ENCODE measurements around the gene GGN.
"Not testable (repeated sequence)": the region's sequence is repeated elsewhere in the genome, so short reads cannot be mapped to it uniquely, and the experiment has no call there.

The GGN gene, protein sequence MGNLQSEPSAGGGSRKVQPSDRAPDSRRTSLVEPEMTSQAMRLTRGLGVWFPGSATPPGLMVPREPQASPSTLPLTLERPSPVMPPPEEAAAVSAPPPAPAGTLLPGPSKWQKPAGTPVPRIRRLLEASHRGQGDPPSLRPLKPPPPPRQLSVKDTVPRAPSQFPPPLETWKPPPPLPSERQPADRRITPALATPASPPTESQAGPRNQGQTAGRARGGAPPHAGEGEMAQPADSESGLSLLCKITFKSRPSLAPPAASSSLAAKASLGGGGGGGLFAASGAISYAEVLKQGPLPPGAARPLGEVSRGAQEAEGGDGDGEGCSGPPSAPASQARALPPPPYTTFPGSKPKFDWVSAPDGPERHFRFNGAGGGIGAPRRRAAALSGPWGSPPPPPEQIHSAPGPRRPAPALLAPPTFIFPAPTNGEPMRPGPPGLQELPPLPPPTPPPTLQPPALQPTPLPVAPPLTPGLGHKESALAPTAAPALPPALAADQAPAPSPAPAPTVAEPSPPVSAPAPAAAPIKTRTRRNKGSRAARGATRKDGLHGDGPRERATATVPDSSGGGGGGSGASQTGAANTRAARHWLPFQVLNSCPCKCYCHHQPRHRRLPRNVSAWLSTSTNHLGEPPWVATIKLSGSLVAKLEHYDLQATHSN

DNA sequence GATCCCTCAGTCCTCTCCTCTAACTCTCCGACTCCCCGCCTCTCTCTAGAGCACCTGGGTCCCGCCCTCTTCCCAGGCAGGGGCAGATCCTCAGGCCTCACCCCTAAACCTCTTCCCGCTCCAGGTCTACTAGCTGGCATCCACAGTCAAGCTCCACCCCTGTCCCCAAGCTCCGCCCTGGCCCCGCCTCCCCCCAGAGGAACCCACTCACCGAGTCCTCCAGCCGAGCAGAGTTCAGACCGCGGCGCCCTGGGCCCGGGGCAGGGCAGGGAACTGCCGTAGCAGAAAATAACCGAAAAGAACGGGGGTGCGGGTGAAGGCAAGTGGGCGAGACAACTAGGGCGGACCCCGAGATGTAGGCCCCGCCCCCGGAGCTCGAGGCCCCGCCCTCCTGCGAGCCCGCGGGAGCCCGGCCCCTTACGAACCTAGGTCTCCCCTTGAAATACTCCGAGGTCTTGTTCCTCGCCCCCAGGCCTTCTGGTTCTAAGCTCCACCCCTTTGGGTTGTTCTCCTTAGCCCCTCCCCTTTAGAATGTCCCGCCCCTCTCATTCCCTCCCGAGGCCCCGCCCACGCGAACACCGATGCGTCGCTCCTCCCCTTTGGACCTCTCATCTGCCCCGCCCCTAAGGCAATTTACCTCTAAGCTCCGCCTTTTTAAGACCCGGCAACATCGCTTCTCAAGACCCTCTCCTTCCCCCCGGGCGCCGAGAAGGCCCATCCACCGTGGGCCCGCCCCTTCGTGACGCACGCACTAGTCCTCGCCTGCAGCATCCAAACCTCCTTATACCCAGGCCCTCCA lies at the start of gene GGN:
Gene GGN, minus strand, starts transcription at position 485 of the 799 bp plus-strand sequence. CDS start 773 bp downstream, outside the sequence.
- Histone ChIP-seq H3K4me3 (ENCODE audit: low read depth, low read length) (peak within 1 kb of the TSS; percentile 97), H3K36me3 (ENCODE audit: control insufficient read depth, insufficient read depth, low read length) (peaks cover 26% of the 10 kb centered on the region), H3K27me3 (ENCODE audit: control insufficient read depth, insufficient read depth, low read length) (peaks cover 12% of the 10 kb centered on the region; the same call in 1 of the 2 replicates), H3K9me3 (ENCODE audit: control insufficient read depth, insufficient read depth, low read depth, low read length) (no peaks in the 10 kb centered on the region), H3K27ac (ENCODE audit: low read depth, low read length) (peak within 1 kb of the TSS; percentile 51), H3K4me1 (ENCODE audit: control insufficient read depth, insufficient read depth, low read length) (peaks cover 25% of the 10 kb centered on the region), H3K9ac (ENCODE audit: low read length) (peak within 1 kb of the TSS; percentile 81)

- Histone ChIP-seq H3K36me3 (ENCODE audit: control insufficient read depth, insufficient read depth, low read length) (no peaks in the 10 kb centered on the region), H3K27ac (ENCODE audit: low read depth, low read length) (no peak overlapping the region), H3K27me3 (ENCODE audit: control insufficient read depth, insufficient read depth, low read length) (no peaks in the 10 kb centered on the region; the same call in 1 of the 2 replicates), H3K4me3 (ENCODE audit: low read depth, low read length) (no peak overlapping the region), H3K4me1 (ENCODE audit: control insufficient read depth, insufficient read depth, low read length) (peaks cover 16% of the 10 kb centered on the region), H3K9ac (ENCODE audit: low read length) (no peak overlapping the region), H3K9me3 (ENCODE audit: control insufficient read depth, insufficient read depth, low read depth, low read length) (no peaks in the 10 kb centered on the region)
These were observed 49.5 kb upstream of the GGN start for GRCh38 chr19:38437295-38437694.

DNA sequence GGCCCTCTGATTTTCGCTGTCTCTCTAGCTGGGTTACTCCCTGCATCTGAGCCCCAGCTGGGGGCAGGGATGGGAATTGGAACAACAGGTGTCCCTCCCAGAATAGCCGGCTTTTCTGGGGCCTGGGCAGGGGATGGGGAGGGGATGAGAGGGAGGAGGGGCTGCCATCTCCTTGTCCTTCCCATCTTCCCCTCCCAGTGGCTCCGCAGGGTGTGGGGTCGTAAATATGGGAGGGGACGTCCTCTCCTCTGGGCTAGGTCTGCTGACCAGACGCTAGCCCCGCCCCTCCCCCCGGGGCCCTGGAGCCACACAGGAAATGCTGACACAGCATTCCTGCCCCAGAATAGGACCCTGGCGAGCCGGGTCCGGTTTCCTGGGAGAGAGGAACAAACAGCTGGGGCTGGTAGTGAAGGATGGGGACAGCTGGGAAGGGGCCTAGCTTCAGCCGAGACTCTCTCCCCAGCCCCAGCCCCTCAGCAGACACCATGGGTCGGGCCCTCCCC lies 46.8 kb upstream of the GGN start:
- Histone ChIP-seq H3K27me3 (ENCODE audit: control insufficient read depth, insufficient read depth, low read length) (no peaks in the 10 kb centered on the region; the same call in 1 of the 2 replicates), H3K27ac (ENCODE audit: low read depth, low read length) (peak overlapping the region; percentile 60), H3K4me3 (ENCODE audit: low read depth, low read length) (peak overlapping the region; percentile 61), H3K36me3 (ENCODE audit: control insufficient read depth, insufficient read depth, low read length) (no peaks in the 10 kb centered on the region), H3K9ac (ENCODE audit: low read length) (no peak overlapping the region), H3K4me1 (ENCODE audit: control insufficient read depth, insufficient read depth, low read length) (peaks cover 13% of the 10 kb centered on the region), H3K9me3 (ENCODE audit: control insufficient read depth, insufficient read depth, low read depth, low read length) (no peaks in the 10 kb centered on the region)

GRCh38 chr19:38433268-38433733 lies 45.5 kb upstream of the GGN start, which contains the start of gene RYR1:
Gene RYR1, plus strand, starts transcription at chr19:38433691. Its CDS starts 139 bp downstream, at chr19:38433830.
- Histone ChIP-seq H3K36me3 (ENCODE audit: control insufficient read depth, insufficient read depth, low read length) (no peaks in the 10 kb centered on the region), H3K9ac (ENCODE audit: low read length) (no peak within 1 kb of the TSS), H3K4me3 (ENCODE audit: low read depth, low read length) (peak within 1 kb of the TSS; percentile 61), H3K27ac (ENCODE audit: low read depth, low read length) (no peak within 1 kb of the TSS), H3K9me3 (ENCODE audit: control insufficient read depth, insufficient read depth, low read depth, low read length) (no peaks in the 10 kb centered on the region), H3K27me3 (ENCODE audit: control insufficient read depth, insufficient read depth, low read length) (no peaks in the 10 kb centered on the region; the same call in 1 of the 2 replicates), H3K4me1 (ENCODE audit: control insufficient read depth, insufficient read depth, low read length) (peaks cover 13% of the 10 kb centered on the region)

DNA sequence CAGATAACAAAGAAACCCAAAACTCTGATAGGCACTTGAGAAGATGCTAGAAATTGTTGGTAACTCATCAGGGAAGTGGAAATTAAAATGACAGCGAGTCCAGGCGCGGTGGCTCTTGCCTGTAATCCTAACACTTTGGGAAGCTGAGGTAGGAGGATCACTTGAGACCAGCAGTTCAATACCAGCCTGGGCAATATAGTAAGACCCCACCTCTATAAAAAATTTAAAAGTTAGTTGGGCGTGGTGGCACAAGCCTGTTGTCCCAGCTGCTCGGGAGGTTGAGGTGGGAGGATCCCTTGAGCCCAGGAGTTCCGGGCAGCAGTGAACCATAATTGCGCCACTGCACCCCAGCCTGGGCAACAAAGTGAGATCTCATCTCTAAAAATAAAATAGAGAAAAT lies 43.1 kb upstream of the GGN start:
- Histone ChIP-seq H3K27ac (ENCODE audit: low read depth, low read length) (no peak overlapping the region), H3K4me1 (ENCODE audit: control insufficient read depth, insufficient read depth, low read length) (peaks cover 19% of the 10 kb centered on the region), H3K9ac (ENCODE audit: low read length) (no peak overlapping the region), H3K4me3 (ENCODE audit: low read depth, low read length) (no peak overlapping the region), H3K9me3 (ENCODE audit: control insufficient read depth, insufficient read depth, low read depth, low read length) (no peaks in the 10 kb centered on the region), H3K36me3 (ENCODE audit: control insufficient read depth, insufficient read depth, low read length) (no peaks in the 10 kb centered on the region), H3K27me3 (ENCODE audit: control insufficient read depth, insufficient read depth, low read length) (no peaks in the 10 kb centered on the region; the same call in 1 of the 2 replicates)

DNA sequence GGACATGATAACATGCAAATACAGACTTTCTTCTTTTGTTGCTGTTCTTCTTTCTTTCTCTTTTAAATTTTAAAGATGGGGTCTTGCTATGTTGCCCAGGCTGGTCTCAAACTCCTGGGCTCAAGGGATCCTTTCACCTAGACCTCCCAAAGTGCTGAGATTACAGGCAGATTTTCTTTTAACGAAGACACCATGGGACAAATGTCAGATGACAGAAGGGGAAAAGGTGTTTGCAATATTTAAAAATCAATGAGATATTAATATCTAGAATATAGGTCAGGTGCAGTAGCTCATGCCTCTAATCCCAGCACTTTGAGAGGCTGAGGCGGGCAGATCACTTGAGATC lies 42.0 kb upstream of the GGN start:
- Histone ChIP-seq H3K27ac (ENCODE audit: low read depth, low read length) (no peak overlapping the region), H3K4me1 (ENCODE audit: control insufficient read depth, insufficient read depth, low read length) (peaks cover 21% of the 10 kb centered on the region), H3K9ac (ENCODE audit: low read length) (no peak overlapping the region), H3K9me3 (ENCODE audit: control insufficient read depth, insufficient read depth, low read depth, low read length) (no peaks in the 10 kb centered on the region), H3K4me3 (ENCODE audit: low read depth, low read length) (no peak overlapping the region), H3K36me3 (ENCODE audit: control insufficient read depth, insufficient read depth, low read length) (no peaks in the 10 kb centered on the region), H3K27me3 (ENCODE audit: control insufficient read depth, insufficient read depth, low read length) (no peaks in the 10 kb centered on the region; the same call in 1 of the 2 replicates)

DNA sequence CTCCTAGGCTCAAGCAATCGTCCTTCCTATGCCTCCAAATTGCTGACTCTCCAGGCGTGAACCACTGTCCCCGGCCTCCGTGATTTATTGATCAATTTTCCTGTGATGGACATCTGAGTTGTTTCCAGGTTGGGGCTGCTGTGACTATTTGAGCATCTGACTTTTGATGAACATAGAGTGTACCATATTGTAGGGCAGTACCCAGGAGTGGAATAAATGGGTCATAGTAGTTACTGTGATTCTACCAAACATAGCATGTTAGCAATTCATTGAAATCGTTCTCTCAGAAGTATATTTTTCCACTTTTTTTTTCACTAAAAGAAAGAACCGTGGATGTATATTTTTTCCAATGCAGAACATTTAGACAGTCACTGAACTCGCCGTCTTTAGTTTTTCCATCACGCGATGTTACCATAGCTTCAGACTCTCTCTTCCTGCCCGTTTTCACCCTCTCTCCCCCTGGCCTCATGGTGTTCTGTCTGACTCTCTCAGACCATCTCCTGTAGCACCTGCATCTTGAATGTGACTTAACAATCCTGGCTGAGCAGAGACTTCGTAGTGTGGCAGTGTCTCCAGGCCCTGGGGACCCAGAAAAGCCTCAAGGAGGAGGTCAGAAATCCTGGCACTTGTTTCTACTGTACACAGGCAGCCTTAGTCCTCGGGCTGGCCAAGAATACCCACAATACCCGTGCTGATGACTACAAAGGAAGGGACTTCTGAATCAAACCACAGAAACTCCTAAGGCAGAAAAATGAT lies 41.4 kb upstream of the GGN start:
- Histone ChIP-seq H3K4me1 (ENCODE audit: control insufficient read depth, insufficient read depth, low read length) (peaks cover 18% of the 10 kb centered on the region), H3K9me3 (ENCODE audit: control insufficient read depth, insufficient read depth, low read depth, low read length) (no peaks in the 10 kb centered on the region), H3K4me3 (ENCODE audit: low read depth, low read length) (no peak overlapping the region), H3K27me3 (ENCODE audit: control insufficient read depth, insufficient read depth, low read length) (no peaks in the 10 kb centered on the region; the same call in 1 of the 2 replicates), H3K9ac (ENCODE audit: low read length) (no peak overlapping the region), H3K27ac (ENCODE audit: low read depth, low read length) (no peak overlapping the region), H3K36me3 (ENCODE audit: control insufficient read depth, insufficient read depth, low read length) (no peaks in the 10 kb centered on the region)

- H3K36me3 ChIP-seq (ENCODE audit: control insufficient read depth, insufficient read depth, low read length); H3K9ac ChIP-seq (ENCODE audit: low read length); H3K9me3 ChIP-seq (ENCODE audit: control insufficient read depth, insufficient read depth, low read depth, low read length); H3K27me3 ChIP-seq (ENCODE audit: control insufficient read depth, insufficient read depth, low read length); H3K4me3 ChIP-seq (ENCODE audit: low read depth, low read length); H3K27ac ChIP-seq (ENCODE audit: low read depth, low read length): not testable (repeated sequence)
- H3K4me1 ChIP-seq (ENCODE audit: control insufficient read depth, insufficient read depth, low read length) = peaks cover 13% of the 10 kb centered on the region
These were observed 39.3 kb upstream of the GGN start for GRCh38 chr19:38427035-38427677.

DNA sequence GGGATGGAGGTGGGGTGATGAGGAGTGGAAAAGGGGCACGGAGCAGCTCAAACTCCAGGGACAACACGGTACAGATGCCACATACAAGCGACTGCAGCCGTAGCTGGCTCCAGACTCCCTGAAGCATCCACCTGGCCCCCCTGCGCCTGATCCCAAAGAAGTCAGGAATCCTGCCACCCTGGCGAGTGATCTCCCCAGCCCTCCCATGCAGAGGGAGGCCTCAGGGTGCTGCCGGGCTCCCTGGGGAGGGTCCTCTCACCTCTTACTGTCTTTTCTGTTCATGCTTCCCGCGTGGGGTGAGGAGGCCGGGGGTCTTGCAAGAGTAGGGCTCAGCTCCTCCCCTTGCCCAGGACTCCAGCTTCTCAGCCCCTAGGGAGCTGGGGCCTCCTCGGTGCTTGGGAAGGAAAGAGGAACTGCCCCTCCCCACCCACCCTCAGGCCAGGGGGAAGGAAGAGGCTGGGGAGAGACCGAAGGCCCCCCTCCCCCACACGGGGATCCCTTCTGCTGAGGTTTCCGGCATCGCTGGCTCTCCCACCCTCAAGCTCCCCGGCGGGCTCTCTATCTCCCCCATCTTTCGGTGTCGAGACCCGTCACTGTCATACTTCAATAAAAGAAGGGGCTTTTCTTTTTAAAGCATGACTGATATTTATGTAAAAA lies 38.1 kb upstream of the GGN start, which contains the start of gene RASGRP4:
Gene RASGRP4, minus strand, starts transcription at position 410 of the 657 bp plus-strand sequence. Its CDS starts 128 bp downstream, at position 282.
- peak within 1 kb of the TSS; percentile 27; the same call in 1 of the 2 replicates for H3K4me3 ChIP-seq (ENCODE audit: low read depth, low read length)
- no peaks in the 10 kb centered on the region for H3K36me3 ChIP-seq (ENCODE audit: control insufficient read depth, insufficient read depth, low read length)
- peaks cover 13% of the 10 kb centered on the region for H3K4me1 ChIP-seq (ENCODE audit: control insufficient read depth, insufficient read depth, low read length)
- H3K27me3 ChIP-seq (ENCODE audit: control insufficient read depth, insufficient read depth, low read length) = no peaks in the 10 kb centered on the region
- H3K9me3 ChIP-seq (ENCODE audit: control insufficient read depth, insufficient read depth, low read depth, low read length) = no peaks in the 10 kb centered on the region
- no peak within 1 kb of the TSS for H3K27ac ChIP-seq (ENCODE audit: low read depth, low read length)
- H3K9ac ChIP-seq (ENCODE audit: low read length) = peak within 1 kb of the TSS; percentile 29
